ENCODE measurements around the gene ARSB. TPM values are rescaled to one million over a fixed set of nuclear protein-coding genes. Genes with fewer than 3 reads are reported as not detected.

ARSB gene
- polyA plus RNA-seq, 6 donors from 2014 or later: 4.1 to 6.8 (median 5.4) TPM

DNA sequence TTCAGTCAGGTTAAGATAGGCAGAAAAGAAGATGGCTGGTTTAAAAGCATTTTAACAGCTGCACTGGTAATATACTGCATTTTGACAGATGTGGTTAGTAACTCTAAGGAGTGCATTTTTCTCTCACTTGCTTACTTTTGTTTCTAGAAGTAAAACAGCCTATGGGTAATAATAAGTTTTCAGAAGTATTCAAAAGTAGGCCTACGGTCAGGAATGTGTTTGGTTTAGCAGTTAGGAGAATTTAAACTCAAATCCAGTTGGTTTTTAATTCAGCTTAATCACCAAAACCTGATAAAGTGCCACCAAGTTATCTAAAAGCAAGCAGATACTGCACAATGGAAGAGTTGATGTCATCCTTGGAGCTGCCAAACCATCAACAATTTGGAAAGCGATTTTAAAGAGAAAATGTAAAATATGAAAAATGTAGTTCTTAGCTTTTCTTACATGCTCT is 160.3 kb downstream of the ARSB start:
- H3K27ac Mint-ChIP-seq: peak overlapping the region in 2 of 6 donors; percentile 42 to 69
- peaks cover 38 to 58% (median 52%) of the 10 kb centered on the region in 3 donors for H3K4me1 Mint-ChIP-seq
- H3K9me3 Mint-ChIP-seq: peaks cover 0 to 4% (median 0%) of the 10 kb centered on the region in 7 donors
- peak overlapping the region in 2 of 8 donors; percentile 12 to 67 for H3K4me3 Mint-ChIP-seq
- H3K36me3 Mint-ChIP-seq: no peaks in the 10 kb centered on the region
- no peak for DNase-seq
- no peak for ATAC-seq (ENCODE audit: low read depth in 2 of 2)
- no peaks in the 10 kb centered on the region for H3K27me3 Mint-ChIP-seq

DNA sequence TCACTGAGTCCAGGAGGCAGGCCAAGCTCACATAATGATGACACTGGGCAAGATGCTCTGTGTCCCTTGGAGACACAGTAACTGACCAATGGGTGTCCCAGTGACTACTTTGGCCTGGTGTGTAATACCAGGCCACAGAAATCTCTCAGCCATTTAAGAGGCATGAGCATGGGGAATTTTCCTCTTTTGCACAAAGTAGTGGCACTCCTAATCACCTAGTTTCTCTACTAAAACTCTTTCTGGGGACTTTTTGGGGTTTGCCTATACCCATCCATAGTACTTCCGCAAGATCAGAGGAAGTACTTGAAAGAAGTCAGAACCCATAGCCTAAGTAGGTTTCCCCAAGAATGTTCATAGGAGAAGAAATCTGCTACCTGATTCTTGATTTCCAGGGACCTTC is 161.9 kb downstream of the ARSB start:
- H3K9me3 Mint-ChIP-seq: no peaks in the 10 kb centered on the region
- H3K4me3 Mint-ChIP-seq: no peak overlapping the region
- no peak overlapping the region for H3K27ac Mint-ChIP-seq
- peaks cover 0 to 4% of the 10 kb centered on the region in 2 donors for H3K36me3 Mint-ChIP-seq
- ATAC-seq (ENCODE audit: low read depth in 2 of 2) (no peak), DNase-seq (no peak)
- no peaks in the 10 kb centered on the region for H3K27me3 Mint-ChIP-seq
- peaks cover 31 to 53% (median 49%) of the 10 kb centered on the region in 3 donors for H3K4me1 Mint-ChIP-seq

DNA sequence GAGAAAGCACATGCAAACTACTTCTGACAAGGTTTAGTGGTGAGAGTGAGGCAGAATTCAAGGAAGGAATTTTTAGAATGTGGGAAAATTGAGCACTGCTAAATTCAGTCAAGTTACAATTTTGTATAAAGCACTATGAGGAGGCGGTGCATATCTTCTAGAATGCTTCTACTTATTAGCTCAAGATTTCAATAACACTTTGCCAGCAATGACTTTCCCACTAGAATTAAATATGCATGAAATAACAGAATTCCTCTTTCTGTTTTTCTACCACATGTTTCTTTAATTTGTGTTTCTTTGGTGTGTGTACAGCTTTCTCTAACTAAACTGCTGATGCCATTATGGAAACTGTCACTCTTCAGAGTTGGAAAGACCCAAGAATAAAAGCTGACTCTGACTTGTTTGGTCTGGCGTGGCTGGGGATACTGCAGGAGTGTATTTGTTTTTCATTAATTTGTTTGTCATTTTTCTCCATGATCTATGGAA is 163.5 kb downstream of the ARSB start:
- H3K27ac Mint-ChIP-seq: peak overlapping the region in 2 of 6 donors; percentile 20 to 54
- no peaks in the 10 kb centered on the region for H3K27me3 Mint-ChIP-seq
- ATAC-seq (ENCODE audit: low read depth in 2 of 2): no peak

DNA sequence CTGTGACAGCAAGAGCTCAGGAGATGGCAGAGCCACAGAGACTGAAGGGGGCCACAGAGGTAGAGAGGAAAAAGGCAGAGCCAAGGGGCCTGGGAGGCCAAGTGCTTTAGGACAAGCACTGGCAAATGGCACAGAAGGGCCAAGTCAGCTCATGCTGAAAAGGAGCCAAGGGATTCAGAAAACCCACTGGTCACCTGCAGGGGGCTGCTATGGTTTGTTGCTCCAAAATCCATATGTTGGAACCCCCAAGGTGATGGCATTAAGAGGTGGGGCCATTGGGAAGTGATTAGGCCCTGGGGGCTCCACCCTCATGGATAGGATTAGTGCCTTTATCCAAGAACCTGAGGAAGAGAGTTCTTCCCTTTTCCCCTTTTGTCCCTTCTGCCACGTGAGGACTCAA is 165.4 kb downstream of the ARSB start:
- no peak for DNase-seq
- peak overlapping the region in 2 of 6 donors; percentile 92 for H3K27ac Mint-ChIP-seq
- H3K27me3 Mint-ChIP-seq: no peaks in the 10 kb centered on the region
- no peak for ATAC-seq (ENCODE audit: low read depth in 2 of 2)
- peaks cover 10 to 21% (median 21%) of the 10 kb centered on the region in 3 donors for H3K4me1 Mint-ChIP-seq
- peaks cover 1 to 10% of the 10 kb centered on the region in 2 donors for H3K36me3 Mint-ChIP-seq
- H3K4me3 Mint-ChIP-seq: no peak overlapping the region
- peaks cover 0 to 2% (median 0%) of the 10 kb centered on the region in 7 donors for H3K9me3 Mint-ChIP-seq

More for the DNA sequence above, 163.5 kb downstream of the ARSB start:
- Mint-ChIP-seq H3K36me3 (peaks cover 0 to 4% of the 10 kb centered on the region in 2 donors), H3K9me3 (no peaks in the 10 kb centered on the region), H3K4me3 (no peak overlapping the region), H3K4me1 (peaks cover 22 to 38% (median 34%) of the 10 kb centered on the region in 3 donors)
- no peak for DNase-seq

DNA sequence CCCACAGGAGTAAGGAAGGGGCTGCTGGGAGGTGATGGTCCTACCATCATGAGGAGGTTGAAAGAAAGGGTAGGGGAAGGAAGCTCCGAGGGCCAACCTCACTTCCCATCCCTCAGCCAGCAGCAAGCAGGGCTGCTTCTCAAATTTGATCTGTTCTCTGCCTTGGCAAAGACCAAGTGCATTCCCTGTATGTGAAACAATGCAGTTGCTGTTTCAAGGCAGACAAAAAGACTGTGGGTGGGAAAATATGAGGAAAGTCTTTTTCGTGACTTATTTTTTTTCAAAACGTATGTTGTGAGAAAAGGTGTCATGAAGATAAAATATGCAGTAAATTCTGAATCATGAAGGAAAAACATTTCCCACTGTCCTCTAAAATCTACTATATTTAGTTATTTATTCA is 165.9 kb downstream of the ARSB start:
- DNase-seq: no peak
- peak overlapping the region in 1 of 6 donors; percentile 45 for H3K27ac Mint-ChIP-seq
- peak overlapping the region in 1 of 8 donors; percentile 25 for H3K4me3 Mint-ChIP-seq
- no peak for ATAC-seq (ENCODE audit: low read depth in 2 of 2)
- H3K27me3 Mint-ChIP-seq: no peaks in the 10 kb centered on the region
- peaks cover 7 to 10% of the 10 kb centered on the region in 2 donors for H3K36me3 Mint-ChIP-seq
- H3K4me1 Mint-ChIP-seq: peaks cover 10 to 24% (median 17%) of the 10 kb centered on the region in 3 donors
- H3K9me3 Mint-ChIP-seq: peaks cover 0 to 4% (median 0%) of the 10 kb centered on the region in 7 donors

DNA sequence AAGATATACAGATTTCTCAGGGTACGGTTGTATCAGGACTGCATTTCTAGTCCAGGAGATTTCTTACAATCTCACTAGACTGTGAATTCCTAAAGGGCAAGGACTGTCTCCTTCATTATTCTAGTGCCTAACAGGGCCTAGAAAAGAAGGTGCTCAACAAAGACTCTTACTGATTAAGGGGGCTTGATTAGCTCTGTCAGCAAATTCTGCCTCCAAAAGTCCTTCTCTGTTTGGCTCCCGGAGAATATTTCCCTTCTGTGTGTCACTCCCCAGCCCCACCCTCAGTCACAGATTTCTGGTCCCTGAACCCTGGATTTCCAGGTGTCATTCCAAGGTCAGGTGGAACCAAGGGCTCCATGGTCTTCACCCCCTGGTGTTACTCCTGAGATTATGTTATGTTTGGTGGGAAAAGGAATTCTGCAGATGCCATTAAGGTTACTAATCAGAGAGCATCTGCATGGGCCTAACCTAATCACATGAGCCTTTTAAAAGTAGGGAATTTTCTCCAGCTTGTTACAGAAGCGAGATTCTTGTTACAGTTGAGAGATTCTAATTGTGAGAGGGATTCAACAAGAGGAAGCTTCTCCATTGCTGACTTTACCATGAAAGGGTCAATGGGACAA is 168.9 kb downstream of the ARSB start:
- H3K4me1 Mint-ChIP-seq: peaks cover 9 to 23% (median 12%) of the 10 kb centered on the region in 3 donors
- H3K4me3 Mint-ChIP-seq: no peak overlapping the region
- peak overlapping the region in 1 of 6 donors; percentile 57 for H3K27ac Mint-ChIP-seq
- H3K36me3 Mint-ChIP-seq: peaks cover 8 to 10% of the 10 kb centered on the region in 2 donors
- no peak for DNase-seq
- H3K27me3 Mint-ChIP-seq: no peaks in the 10 kb centered on the region
- H3K9me3 Mint-ChIP-seq: peaks cover 0 to 4% (median 0%) of the 10 kb centered on the region in 7 donors
- ATAC-seq (ENCODE audit: low read depth in 2 of 2): no peak

DNA sequence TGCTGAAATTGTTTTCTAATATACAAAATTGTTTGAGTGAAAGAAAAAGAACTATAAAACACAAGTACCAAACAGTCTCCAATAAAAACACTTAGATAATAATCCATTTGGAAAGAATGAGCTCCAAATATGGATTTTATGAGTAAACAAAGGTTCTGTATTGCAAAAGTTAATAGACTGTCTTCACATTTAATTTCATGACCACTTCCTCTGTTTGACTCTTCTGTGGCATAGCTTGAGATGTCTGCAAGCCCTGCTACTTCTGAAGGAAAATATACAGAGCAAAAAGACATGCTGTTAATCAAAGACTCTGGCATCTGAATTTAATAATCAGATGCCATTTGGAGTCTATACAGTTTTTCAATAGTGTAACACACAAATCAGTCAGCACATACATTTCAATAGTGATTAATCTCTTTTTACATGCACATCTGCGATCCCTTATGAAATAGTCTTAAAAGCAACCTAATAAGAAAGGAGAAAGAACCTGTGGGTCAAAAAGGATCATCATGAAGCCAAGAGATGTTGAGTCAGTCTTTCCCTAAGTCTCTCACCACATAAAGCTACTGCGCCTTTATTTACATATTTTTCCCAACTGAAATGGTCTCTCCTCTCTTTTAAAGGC is 171.1 kb downstream of the ARSB start:
- Mint-ChIP-seq H3K4me3 (no peak overlapping the region), H3K9me3 (peaks cover 0 to 4% (median 0%) of the 10 kb centered on the region in 7 donors), H3K27me3 (no peaks in the 10 kb centered on the region), H3K36me3 (peaks cover 5 to 8% of the 10 kb centered on the region in 2 donors), H3K27ac (no peak overlapping the region), H3K4me1 (peaks cover 8 to 15% (median 12%) of the 10 kb centered on the region in 3 donors)
- DNase-seq (no peak), ATAC-seq (ENCODE audit: low read depth in 2 of 2) (no peak)

DNA sequence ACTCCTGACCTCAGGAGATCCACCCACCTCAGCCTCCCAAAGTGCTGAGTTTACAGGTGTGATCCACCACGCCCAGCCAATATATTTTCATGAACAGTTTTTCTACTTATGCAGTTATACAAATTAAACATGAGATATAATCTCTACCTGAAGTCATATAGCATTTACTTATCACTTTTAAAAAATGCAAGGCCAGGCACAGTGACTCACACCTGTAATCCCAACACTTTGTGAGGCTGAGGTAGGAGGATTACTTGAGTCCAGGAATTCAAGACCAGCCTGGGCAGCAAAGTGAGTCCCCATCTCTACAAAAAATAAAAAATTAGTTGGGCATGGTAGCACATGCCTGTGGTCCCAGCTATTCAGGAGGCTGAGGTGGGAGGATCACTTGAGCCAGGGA is 171.8 kb downstream of the ARSB start:
- Mint-ChIP-seq H3K36me3 (peaks cover 5 to 8% of the 10 kb centered on the region in 2 donors), H3K27me3 (no peaks in the 10 kb centered on the region), H3K27ac (peak overlapping the region in 1 of 6 donors; percentile 28), H3K9me3 (peaks cover 0 to 4% (median 0%) of the 10 kb centered on the region in 7 donors), H3K4me3 (no peak overlapping the region), H3K4me1 (peaks cover 6 to 13% (median 11%) of the 10 kb centered on the region in 3 donors)
- ATAC-seq (ENCODE audit: low read depth in 2 of 2) (no peak), DNase-seq (no peak)

DNA sequence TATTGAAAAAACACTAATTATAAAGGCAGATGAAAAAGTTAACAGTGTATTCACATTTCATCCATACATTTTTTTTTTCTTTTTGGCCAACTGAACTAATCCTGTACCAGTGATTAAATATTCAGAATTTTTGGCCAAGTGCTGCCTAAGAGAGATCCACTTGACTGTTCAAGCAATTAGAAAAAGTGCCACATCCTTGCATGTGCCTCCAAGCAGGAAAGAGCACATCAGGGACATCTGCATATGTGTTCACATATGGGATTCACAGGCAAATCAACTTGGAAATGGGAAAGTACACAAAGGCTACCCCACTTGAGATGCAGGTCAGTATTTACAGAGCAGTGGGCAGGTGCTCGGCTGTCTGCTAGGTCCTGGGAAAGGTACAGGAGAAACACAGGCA is 173.2 kb downstream of the ARSB start:
- H3K27me3 Mint-ChIP-seq: no peaks in the 10 kb centered on the region
- H3K36me3 Mint-ChIP-seq: peaks cover 5 to 9% of the 10 kb centered on the region in 2 donors

DNA sequence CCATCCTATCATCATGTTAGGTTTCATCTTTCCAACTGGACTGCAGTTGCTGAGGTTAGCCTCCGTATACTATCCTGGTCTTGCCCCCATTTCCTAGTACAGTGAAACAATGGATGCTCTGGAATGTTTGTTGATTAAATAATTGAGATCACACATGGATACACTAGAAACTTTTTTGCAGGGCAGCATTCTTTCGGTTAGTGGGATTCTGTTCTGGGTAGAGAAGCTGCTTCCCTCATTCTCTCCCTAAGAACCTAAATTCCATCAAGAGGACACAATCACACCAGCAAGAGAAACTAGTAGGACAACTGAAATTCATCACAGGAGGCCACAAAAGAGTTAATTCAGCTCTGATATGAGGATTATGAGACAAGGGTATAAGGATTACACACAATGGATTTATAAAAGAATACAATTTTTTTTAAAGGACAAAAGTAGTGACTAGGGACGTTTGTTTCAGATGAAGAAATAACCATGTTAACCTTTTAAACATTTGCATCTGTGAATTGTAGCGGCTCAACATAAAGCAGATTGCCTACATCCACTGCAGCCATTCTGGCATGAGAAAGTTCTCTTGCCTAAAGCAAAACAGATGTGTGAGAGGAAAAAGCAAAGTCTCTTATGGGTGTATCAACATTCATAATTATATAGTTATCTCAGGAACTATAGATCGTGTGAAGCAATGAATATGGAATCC is 173.8 kb downstream of the ARSB start:
- no peak for DNase-seq
- Mint-ChIP-seq H3K4me1 (peaks cover 6 to 17% (median 11%) of the 10 kb centered on the region in 3 donors), H3K27me3 (no peaks in the 10 kb centered on the region), H3K9me3 (peaks cover 0 to 4% (median 0%) of the 10 kb centered on the region in 7 donors), H3K4me3 (no peak overlapping the region), H3K36me3 (peaks cover 5 to 15% of the 10 kb centered on the region in 2 donors), H3K27ac (peak overlapping the region in 1 of 6 donors; percentile 17)
- ATAC-seq (ENCODE audit: low read depth in 2 of 2): no peak

More for the DNA sequence above, 173.2 kb downstream of the ARSB start:
- ATAC-seq (ENCODE audit: low read depth in 2 of 2) (no peak), DNase-seq (no peak)
- Mint-ChIP-seq H3K27ac (peak overlapping the region in 2 of 6 donors; percentile 47 to 68), H3K4me3 (no peak overlapping the region), H3K9me3 (peaks cover 0 to 4% (median 0%) of the 10 kb centered on the region in 7 donors), H3K4me1 (peaks cover 6 to 13% (median 11%) of the 10 kb centered on the region in 3 donors)

DNA sequence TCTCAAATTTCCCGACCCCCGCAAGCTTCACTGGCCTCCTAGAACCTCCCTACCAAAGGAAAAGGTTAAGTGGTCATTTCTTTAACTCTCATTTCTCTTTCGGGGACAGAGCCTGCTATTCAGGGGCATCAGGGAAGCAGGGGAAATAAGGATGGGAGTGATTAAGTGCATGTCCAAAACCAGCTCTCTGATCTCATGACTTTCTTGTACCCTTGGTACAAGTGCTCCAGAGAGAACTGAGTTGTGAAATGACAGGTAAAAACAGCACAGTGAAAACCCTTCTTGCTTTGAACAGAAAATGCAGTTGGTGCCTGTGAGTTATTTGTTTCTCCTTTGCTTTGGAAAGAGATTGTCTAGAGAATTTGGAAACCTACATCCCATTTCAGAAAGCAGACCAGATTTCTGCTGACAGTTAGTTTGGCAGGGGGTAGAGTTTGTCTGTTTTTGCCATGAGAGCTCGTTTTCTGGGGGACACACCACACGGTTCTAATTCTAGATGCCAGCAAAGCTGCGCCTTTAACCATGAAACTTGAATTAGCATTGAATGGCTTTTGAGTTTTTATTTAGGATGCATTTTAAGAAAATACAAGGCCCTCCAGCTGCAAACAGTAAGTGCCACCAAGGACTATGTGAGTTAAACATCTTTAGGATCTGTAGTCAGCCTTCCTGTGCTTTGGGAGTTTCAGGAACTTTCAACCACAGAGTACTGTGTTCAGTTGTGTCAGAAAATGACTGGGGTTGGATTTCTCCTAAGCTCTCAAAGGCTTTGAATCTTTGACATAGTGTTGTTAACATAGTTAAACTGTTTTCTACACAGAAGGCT is 174.8 kb downstream of the ARSB start:
- DNase-seq (no peak), ATAC-seq (ENCODE audit: low read depth in 2 of 2) (no peak)
- peaks cover 0 to 4% (median 0%) of the 10 kb centered on the region in 7 donors for H3K9me3 Mint-ChIP-seq
- peaks cover 6 to 17% (median 11%) of the 10 kb centered on the region in 3 donors for H3K4me1 Mint-ChIP-seq
- H3K4me3 Mint-ChIP-seq: no peak overlapping the region
- H3K36me3 Mint-ChIP-seq: peaks cover 2 to 15% of the 10 kb centered on the region in 2 donors
- no peak overlapping the region for H3K27ac Mint-ChIP-seq
- no peaks in the 10 kb centered on the region for H3K27me3 Mint-ChIP-seq

DNA sequence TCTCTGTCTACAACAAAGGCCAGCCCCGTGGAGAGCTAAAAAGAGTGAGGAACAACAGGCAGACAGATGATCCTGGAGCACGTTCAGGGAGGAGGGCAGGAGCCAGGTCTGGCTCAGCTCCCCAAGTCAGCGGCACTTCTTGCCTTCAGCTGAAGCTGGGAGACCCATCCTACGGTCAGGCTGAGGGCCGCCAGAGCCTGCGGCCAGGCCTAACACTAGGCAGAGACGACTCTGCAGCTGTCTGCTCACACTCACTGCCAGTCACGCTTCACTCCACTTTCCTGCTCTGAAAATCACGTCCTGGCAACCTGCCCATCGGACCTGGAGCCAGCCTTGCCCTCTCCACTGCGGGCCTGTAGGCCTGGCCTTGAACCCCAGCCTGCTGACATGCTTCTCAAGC is 175.7 kb downstream of the ARSB start:
- Mint-ChIP-seq H3K9me3 (peaks cover 0 to 2% (median 0%) of the 10 kb centered on the region in 7 donors), H3K36me3 (peaks cover 0 to 11% of the 10 kb centered on the region in 2 donors), H3K4me1 (peaks cover 8 to 15% (median 9%) of the 10 kb centered on the region in 3 donors), H3K27ac (peak overlapping the region in 1 of 6 donors; percentile 88), H3K27me3 (no peaks in the 10 kb centered on the region), H3K4me3 (no peak overlapping the region)
- ATAC-seq (ENCODE audit: low read depth in 2 of 2) (no peak), DNase-seq (no peak)

All from naive B cell (primary cell).